Memory B cell (primary cell): ENCODE data around the gene MMP28.

ENCODE experiments used
- ATAC-seq: fragments of 150-1000 bp; cut with Tn5 transposase; 2 replicates; pipeline ENCODE4 v1.10.0; 2021; ENCODE audit warnings: low read depth, mild to moderate bottlenecking, moderate library complexity
- DNase-seq, 2 donors: peaks; one replicate each; pipeline ENCODE4 v3.0.0; 2022; ENCODE audit warnings: low spot score in 2 of 2
- H3K27ac Mint-ChIP-seq: one replicate; pipeline ENCODE4 v1.8.0; 2022; ENCODE audit warnings: mild to moderate bottlenecking, moderate library complexity, mixed read lengths
- H3K27me3 Mint-ChIP-seq: one replicate; pipeline ENCODE4 v1.8.0; 2022; ENCODE audit warnings: mixed read lengths
- H3K36me3 Mint-ChIP-seq: one replicate; pipeline ENCODE4 v1.8.0; 2022; ENCODE audit warnings: mild to moderate bottlenecking, mixed read lengths
- H3K4me1 Mint-ChIP-seq: one replicate; pipeline ENCODE4 v1.8.0; 2022; ENCODE audit warnings: mixed read lengths
- H3K4me3 Mint-ChIP-seq: one replicate; pipeline ENCODE4 v1.8.0; 2022; ENCODE audit warnings: mild to moderate bottlenecking, moderate library complexity, mixed read lengths
- H3K9me3 Mint-ChIP-seq: one replicate; pipeline ENCODE4 v1.8.0; 2022; ENCODE audit warnings: mixed read lengths

The MMP28 gene

GRCh38 chr17:35795007-35795870, at the start of gene MMP28:
MMP28 (minus strand) TSS chr17:35795641; CDS start chr17:35795377, 264 bp downstream.
- peak within 1 kb of the TSS; percentile 88 for H3K4me3 Mint-ChIP-seq
- DNase-seq: peak in 1 of 2 donors; percentile 50
- H3K27me3 Mint-ChIP-seq: peaks cover 18% of the 10 kb centered on the region
- peak; percentile 71 for ATAC-seq
- no peaks in the 10 kb centered on the region for H3K36me3 Mint-ChIP-seq
- H3K27ac Mint-ChIP-seq: no peak within 1 kb of the TSS
- H3K9me3 Mint-ChIP-seq: no peaks in the 10 kb centered on the region
- peaks cover 9% of the 10 kb centered on the region for H3K4me1 Mint-ChIP-seq

GRCh38 chr17:35844547-35844946, 49.1 kb upstream of the MMP28 start:
- no peaks in the 10 kb centered on the region for H3K4me1 Mint-ChIP-seq
- peaks cover 36% of the 10 kb centered on the region for H3K36me3 Mint-ChIP-seq
- no peak for ATAC-seq
- no peaks in the 10 kb centered on the region for H3K27me3 Mint-ChIP-seq
- H3K9me3 Mint-ChIP-seq: no peaks in the 10 kb centered on the region
- DNase-seq: no peak
- no peak overlapping the region for H3K4me3 Mint-ChIP-seq
- H3K27ac Mint-ChIP-seq: peak overlapping the region; percentile 19

GRCh38 chr17:35843698-35844097, 48.3 kb upstream of the MMP28 start:
- Mint-ChIP-seq H3K36me3 (peaks cover 35% of the 10 kb centered on the region), H3K4me1 (no peaks in the 10 kb centered on the region), H3K4me3 (no peak overlapping the region), H3K9me3 (no peaks in the 10 kb centered on the region), H3K27ac (no peak overlapping the region), H3K27me3 (no peaks in the 10 kb centered on the region)
- ATAC-seq: no peak
- DNase-seq: no peak

- no peak overlapping the region for H3K4me3 Mint-ChIP-seq
- no peaks in the 10 kb centered on the region for H3K9me3 Mint-ChIP-seq
- peaks cover 28% of the 10 kb centered on the region for H3K36me3 Mint-ChIP-seq
- no peak overlapping the region for H3K27ac Mint-ChIP-seq
- ATAC-seq (no peak), DNase-seq (no peak)
- no peaks in the 10 kb centered on the region for H3K27me3 Mint-ChIP-seq
- H3K4me1 Mint-ChIP-seq: no peaks in the 10 kb centered on the region
These were observed 46.8 kb upstream of the MMP28 start for GRCh38 chr17:35842239-35842638.

- Mint-ChIP-seq H3K27ac (no peak overlapping the region), H3K36me3 (peaks cover 29% of the 10 kb centered on the region), H3K4me3 (no peak overlapping the region), H3K9me3 (no peaks in the 10 kb centered on the region), H3K4me1 (no peaks in the 10 kb centered on the region), H3K27me3 (no peaks in the 10 kb centered on the region)
- DNase-seq (no peak), ATAC-seq (no peak)
These were observed 46.1 kb upstream of the MMP28 start for GRCh38 chr17:35841505-35841904.

GRCh38 chr17:35841101-35841500, 45.7 kb upstream of the MMP28 start:
- Mint-ChIP-seq H3K27ac (peak overlapping the region; percentile 73), H3K27me3 (no peaks in the 10 kb centered on the region), H3K4me3 (no peak overlapping the region), H3K4me1 (no peaks in the 10 kb centered on the region), H3K36me3 (peaks cover 30% of the 10 kb centered on the region), H3K9me3 (no peaks in the 10 kb centered on the region)
- no peak for DNase-seq
- ATAC-seq: no peak

GRCh38 chr17:35825206-35825605, 29.8 kb upstream of the MMP28 start:
- Mint-ChIP-seq H3K4me3 (no peak overlapping the region), H3K27ac (peak overlapping the region; percentile 47), H3K36me3 (peaks cover 25% of the 10 kb centered on the region), H3K27me3 (no peaks in the 10 kb centered on the region), H3K4me1 (peaks cover 3% of the 10 kb centered on the region), H3K9me3 (no peaks in the 10 kb centered on the region)
- no peak for ATAC-seq
- DNase-seq: no peak

- no peak overlapping the region for H3K4me3 Mint-ChIP-seq
- H3K4me1 Mint-ChIP-seq: peaks cover 3% of the 10 kb centered on the region
- ATAC-seq: no peak
- peaks cover 21% of the 10 kb centered on the region for H3K36me3 Mint-ChIP-seq
- no peaks in the 10 kb centered on the region for H3K27me3 Mint-ChIP-seq
- H3K9me3 Mint-ChIP-seq: no peaks in the 10 kb centered on the region
- no peak overlapping the region for H3K27ac Mint-ChIP-seq
- DNase-seq: no peak
These were observed 25.9 kb upstream of the MMP28 start for GRCh38 chr17:35821308-35821707.

- Mint-ChIP-seq H3K27me3 (no peaks in the 10 kb centered on the region), H3K27ac (no peak overlapping the region), H3K9me3 (no peaks in the 10 kb centered on the region), H3K4me1 (peaks cover 10% of the 10 kb centered on the region), H3K4me3 (no peak overlapping the region), H3K36me3 (peaks cover 15% of the 10 kb centered on the region)
- DNase-seq: no peak
- no peak for ATAC-seq
These were observed 24.0 kb upstream of the MMP28 start for GRCh38 chr17:35819455-35819854.

GRCh38 chr17:35817196-35817595, 21.8 kb upstream of the MMP28 start:
- ATAC-seq (no peak), DNase-seq (no peak)
- no peaks in the 10 kb centered on the region for H3K27me3 Mint-ChIP-seq
- H3K9me3 Mint-ChIP-seq: no peaks in the 10 kb centered on the region
- no peak overlapping the region for H3K4me3 Mint-ChIP-seq
- H3K36me3 Mint-ChIP-seq: peaks cover 8% of the 10 kb centered on the region
- H3K27ac Mint-ChIP-seq: no peak overlapping the region
- peaks cover 17% of the 10 kb centered on the region for H3K4me1 Mint-ChIP-seq

GRCh38 chr17:35816723-35817122, 21.3 kb upstream of the MMP28 start:
- DNase-seq: no peak
- H3K4me3 Mint-ChIP-seq: no peak overlapping the region
- peaks cover 8% of the 10 kb centered on the region for H3K36me3 Mint-ChIP-seq
- H3K27ac Mint-ChIP-seq: no peak overlapping the region
- peaks cover 17% of the 10 kb centered on the region for H3K4me1 Mint-ChIP-seq
- H3K27me3 Mint-ChIP-seq: no peaks in the 10 kb centered on the region
- H3K9me3 Mint-ChIP-seq: no peaks in the 10 kb centered on the region
- no peak for ATAC-seq

- no peak overlapping the region for H3K4me3 Mint-ChIP-seq
- no peaks in the 10 kb centered on the region for H3K9me3 Mint-ChIP-seq
- peaks cover 4% of the 10 kb centered on the region for H3K36me3 Mint-ChIP-seq
- DNase-seq (no peak), ATAC-seq (no peak)
- no peak overlapping the region for H3K27ac Mint-ChIP-seq
- H3K27me3 Mint-ChIP-seq: no peaks in the 10 kb centered on the region
- H3K4me1 Mint-ChIP-seq: peaks cover 31% of the 10 kb centered on the region
These were observed 17.0 kb upstream of the MMP28 start for GRCh38 chr17:35812456-35812855.

GRCh38 chr17:35811759-35812158, 16.3 kb upstream of the MMP28 start:
- no peak for ATAC-seq
- Mint-ChIP-seq H3K9me3 (no peaks in the 10 kb centered on the region), H3K4me1 (peaks cover 31% of the 10 kb centered on the region), H3K36me3 (peaks cover 4% of the 10 kb centered on the region), H3K4me3 (no peak overlapping the region), H3K27me3 (no peaks in the 10 kb centered on the region), H3K27ac (no peak overlapping the region)
- no peak for DNase-seq

- peak overlapping the region; percentile 97 for H3K4me3 Mint-ChIP-seq
- H3K4me1 Mint-ChIP-seq: peaks cover 24% of the 10 kb centered on the region
- ATAC-seq: peak; percentile 1
- peaks cover 4% of the 10 kb centered on the region for H3K36me3 Mint-ChIP-seq
- H3K9me3 Mint-ChIP-seq: no peaks in the 10 kb centered on the region
- H3K27ac Mint-ChIP-seq: peak overlapping the region; percentile 92
- DNase-seq: no peak
- no peaks in the 10 kb centered on the region for H3K27me3 Mint-ChIP-seq
These were observed 14.5 kb upstream of the MMP28 start for GRCh38 chr17:35809855-35810461.
